Measurements from ENCODE around the gene ROPN1B. TPM values are rescaled to one million over a fixed set of nuclear protein-coding genes. Genes with fewer than 3 reads are reported as not detected.

Gene ROPN1B
- total and polyA plus RNA-seq, 2 donors: 0.21 TPM; not detected in 1

GRCh38 chr3:126022741-126023359 is 53.9 kb downstream of the ROPN1B start:
- Histone ChIP-seq H3K27ac (ENCODE audit: low read depth in 1 of 2, low read length in 1 of 2) (no peak overlapping the region), H3K4me3 (ENCODE audit: low read length in 2 of 2) (no peak overlapping the region), H3K27me3 (ENCODE audit: control insufficient read depth in 2 of 2, insufficient read depth in 1 of 2, low read length in 1 of 2) (no peaks in the 10 kb centered on the region), H3K36me3 (ENCODE audit: control insufficient read depth in 2 of 2, insufficient read depth in 2 of 2, low read length in 1 of 2) (peaks cover 31 to 68% of the 10 kb centered on the region in 2 donors), H3K9me3 (ENCODE audit: control insufficient read depth in 2 of 2, insufficient read depth in 1 of 2, low read length in 1 of 2) (peaks cover under 1 to 1% of the 10 kb centered on the region in 2 donors), H3K4me1 (ENCODE audit: control insufficient read depth in 2 of 2, insufficient read depth in 2 of 2, low read length in 2 of 2) (peaks cover 0 to 2% of the 10 kb centered on the region in 2 donors)
- 92% methylated on average over 10 of the region's 10 CpGs for WGBS
- DNase-seq (ENCODE audit: low read depth in 6 of 9, low spot score in 9 of 9): no peak

DNA sequence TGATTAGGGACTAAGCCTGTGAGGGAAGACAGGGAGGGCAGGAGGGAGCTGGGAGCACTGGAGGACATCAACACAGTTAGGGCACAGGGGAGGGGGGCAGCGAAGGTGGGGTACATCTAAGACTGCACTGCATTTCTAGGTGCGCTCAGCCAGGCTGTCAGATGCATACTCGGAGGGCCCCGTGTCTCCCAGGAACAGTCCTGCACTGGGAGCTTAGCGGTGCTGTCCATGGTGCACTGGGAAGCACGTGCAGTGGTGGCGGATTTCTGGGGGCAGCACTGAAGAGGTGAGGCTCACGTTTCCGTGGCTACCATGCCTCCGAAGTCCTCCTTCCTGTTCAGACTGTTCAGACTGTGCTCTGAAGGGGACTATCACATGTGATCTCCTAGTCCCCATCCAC is 54.4 kb downstream of the ROPN1B start:
- peaks cover 36 to 69% of the 10 kb centered on the region in 2 donors for H3K36me3 ChIP-seq (ENCODE audit: control insufficient read depth in 2 of 2, insufficient read depth in 2 of 2, low read length in 1 of 2)

GRCh38 chr3:126024049-126024854 is 55.3 kb downstream of the ROPN1B start:
- Histone ChIP-seq H3K4me3 (ENCODE audit: low read length in 2 of 2) (no peak overlapping the region), H3K27ac (ENCODE audit: low read depth in 1 of 2, low read length in 1 of 2) (no peak overlapping the region), H3K27me3 (ENCODE audit: control insufficient read depth in 2 of 2, insufficient read depth in 1 of 2, low read length in 1 of 2) (no peaks in the 10 kb centered on the region), H3K9me3 (ENCODE audit: control insufficient read depth in 2 of 2, insufficient read depth in 1 of 2, low read length in 1 of 2) (peaks cover 5 to 10% of the 10 kb centered on the region in 2 donors), H3K4me1 (ENCODE audit: control insufficient read depth in 2 of 2, insufficient read depth in 2 of 2, low read length in 2 of 2) (peaks cover 0 to 2% of the 10 kb centered on the region in 2 donors), H3K36me3 (ENCODE audit: control insufficient read depth in 2 of 2, insufficient read depth in 2 of 2, low read length in 1 of 2) (peaks cover 36 to 77% of the 10 kb centered on the region in 2 donors)
- 97% methylated on average over 9 of the region's 9 CpGs for WGBS
- DNase-seq (ENCODE audit: low read depth in 6 of 9, low spot score in 9 of 9): no peak

More for the DNA sequence above, 54.4 kb downstream of the ROPN1B start:
- WGBS: 94% methylated on average over 10 of the region's 10 CpGs
- H3K27ac ChIP-seq (ENCODE audit: low read depth in 1 of 2, low read length in 1 of 2): no peak overlapping the region
- H3K4me1 ChIP-seq (ENCODE audit: control insufficient read depth in 2 of 2, insufficient read depth in 2 of 2, low read length in 2 of 2): peaks cover 0 to 2% of the 10 kb centered on the region in 2 donors
- H3K27me3 ChIP-seq (ENCODE audit: control insufficient read depth in 2 of 2, insufficient read depth in 1 of 2, low read length in 1 of 2): no peaks in the 10 kb centered on the region
- H3K4me3 ChIP-seq (ENCODE audit: low read length in 2 of 2): no peak overlapping the region
- H3K9me3 ChIP-seq (ENCODE audit: control insufficient read depth in 2 of 2, insufficient read depth in 1 of 2, low read length in 1 of 2): peaks cover 3 to 6% of the 10 kb centered on the region in 2 donors
- DNase-seq (ENCODE audit: low read depth in 6 of 9, low spot score in 9 of 9): no peak

DNA sequence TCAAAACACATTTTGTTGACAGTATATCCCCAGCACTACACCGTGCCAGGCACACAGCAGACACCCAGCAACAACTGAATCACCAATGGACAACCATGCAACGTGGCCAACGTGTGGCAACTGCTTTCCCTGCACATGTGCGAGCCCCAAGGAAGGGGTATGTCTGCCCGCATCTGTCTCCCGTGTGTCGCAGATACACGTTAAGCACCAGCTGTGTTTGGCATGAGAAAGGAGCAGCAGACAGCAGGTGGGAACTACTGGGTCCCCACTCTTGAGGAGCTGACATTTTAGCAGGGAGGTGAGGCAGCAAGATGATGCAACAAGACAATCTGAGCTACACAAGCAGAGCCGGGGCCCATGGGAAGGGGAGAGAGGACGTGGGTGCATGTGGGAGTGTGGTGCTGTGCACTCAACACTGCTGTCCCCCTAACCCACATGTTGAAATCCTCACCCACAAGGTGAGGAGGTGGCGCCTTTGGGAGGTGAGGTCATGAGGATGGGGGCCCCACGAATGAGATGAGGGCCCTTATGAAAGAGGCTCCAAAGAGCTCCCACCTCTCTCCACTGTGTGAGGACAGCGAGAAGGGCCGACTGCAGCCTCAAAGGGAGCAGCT is 56.2 kb downstream of the ROPN1B start:
- Histone ChIP-seq H3K27ac (ENCODE audit: low read depth in 1 of 2, low read length in 1 of 2) (no peak overlapping the region), H3K9me3 (ENCODE audit: control insufficient read depth in 2 of 2, insufficient read depth in 1 of 2, low read length in 1 of 2) (peaks cover 5 to 10% of the 10 kb centered on the region in 2 donors), H3K4me3 (ENCODE audit: low read length in 2 of 2) (no peak overlapping the region), H3K36me3 (ENCODE audit: control insufficient read depth in 2 of 2, insufficient read depth in 2 of 2, low read length in 1 of 2) (peaks cover 36 to 70% of the 10 kb centered on the region in 2 donors), H3K4me1 (ENCODE audit: control insufficient read depth in 2 of 2, insufficient read depth in 2 of 2, low read length in 2 of 2) (peaks cover 0 to 2% of the 10 kb centered on the region in 2 donors), H3K27me3 (ENCODE audit: control insufficient read depth in 2 of 2, insufficient read depth in 1 of 2, low read length in 1 of 2) (no peaks in the 10 kb centered on the region)
- 95% methylated on average over 14 of the region's 14 CpGs for WGBS
- DNase-seq (ENCODE audit: low read depth in 6 of 9, low spot score in 9 of 9): no peak

DNA sequence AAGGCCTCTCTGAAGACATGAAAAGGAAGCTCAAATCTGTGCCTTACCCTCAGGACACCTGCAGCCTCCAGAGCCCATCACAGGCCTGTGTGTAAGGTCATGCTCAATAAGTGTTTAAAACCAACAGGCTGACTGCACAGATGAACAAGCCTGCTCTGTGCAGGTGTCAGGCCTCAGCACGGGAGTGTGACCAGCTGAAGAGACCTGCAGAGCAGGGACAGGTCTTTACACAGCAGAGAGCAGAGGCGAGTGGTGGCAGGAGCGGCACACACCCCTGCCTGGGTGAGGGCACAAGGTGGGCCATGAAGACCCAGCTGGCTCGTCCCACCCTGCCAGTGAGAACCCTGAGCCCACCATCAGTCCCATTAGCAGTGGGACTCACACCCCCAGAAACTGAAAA is 56.9 kb downstream of the ROPN1B start:
- Histone ChIP-seq H3K36me3 (ENCODE audit: control insufficient read depth in 2 of 2, insufficient read depth in 2 of 2, low read length in 1 of 2) (peaks cover 36 to 69% of the 10 kb centered on the region in 2 donors), H3K4me3 (ENCODE audit: low read length in 2 of 2) (no peak overlapping the region), H3K27ac (ENCODE audit: low read depth in 1 of 2, low read length in 1 of 2) (no peak overlapping the region), H3K9me3 (ENCODE audit: control insufficient read depth in 2 of 2, insufficient read depth in 1 of 2, low read length in 1 of 2) (peaks cover 5 to 10% of the 10 kb centered on the region in 2 donors), H3K27me3 (ENCODE audit: control insufficient read depth in 2 of 2, insufficient read depth in 1 of 2, low read length in 1 of 2) (no peaks in the 10 kb centered on the region), H3K4me1 (ENCODE audit: control insufficient read depth in 2 of 2, insufficient read depth in 2 of 2, low read length in 2 of 2) (peaks cover 0 to 2% of the 10 kb centered on the region in 2 donors)
- no peak for DNase-seq (ENCODE audit: low read depth in 6 of 9, low spot score in 9 of 9)
- 91% methylated on average over 4 of the region's 4 CpGs for WGBS

DNA sequence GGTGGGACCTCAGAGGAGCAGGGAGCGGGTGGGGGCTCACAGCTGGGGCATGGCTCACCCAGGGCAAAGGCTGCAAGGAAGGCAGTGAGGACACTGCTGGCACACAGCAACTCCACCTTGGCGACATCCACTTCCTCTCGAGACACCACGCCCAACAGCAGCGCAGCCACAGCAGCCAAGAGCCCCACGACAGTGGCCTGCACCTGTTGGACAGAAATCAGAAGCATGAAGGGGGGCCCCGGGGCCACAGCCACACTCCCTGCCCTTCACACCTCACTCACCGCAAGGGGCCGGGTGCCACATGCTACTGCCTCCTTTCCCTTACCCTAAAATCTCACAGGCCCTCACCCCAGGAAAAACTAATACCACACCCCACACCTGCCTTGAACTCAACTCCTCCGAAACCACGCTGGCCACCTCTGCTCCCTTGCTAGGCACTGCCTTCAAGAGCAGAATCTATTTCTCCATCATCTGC is 57.3 kb downstream of the ROPN1B start:
- peaks cover 36 to 67% of the 10 kb centered on the region in 2 donors for H3K36me3 ChIP-seq (ENCODE audit: control insufficient read depth in 2 of 2, insufficient read depth in 2 of 2, low read length in 1 of 2)
- no peaks in the 10 kb centered on the region for H3K27me3 ChIP-seq (ENCODE audit: control insufficient read depth in 2 of 2, insufficient read depth in 1 of 2, low read length in 1 of 2)
- H3K4me1 ChIP-seq (ENCODE audit: control insufficient read depth in 2 of 2, insufficient read depth in 2 of 2, low read length in 2 of 2): peaks cover 0 to 2% of the 10 kb centered on the region in 2 donors
- no peak overlapping the region for H3K27ac ChIP-seq (ENCODE audit: low read depth in 1 of 2, low read length in 1 of 2)
- H3K9me3 ChIP-seq (ENCODE audit: control insufficient read depth in 2 of 2, insufficient read depth in 1 of 2, low read length in 1 of 2): peaks cover 5 to 10% of the 10 kb centered on the region in 2 donors
- H3K4me3 ChIP-seq (ENCODE audit: low read length in 2 of 2): no peak overlapping the region
- WGBS: 88% methylated on average over 11 of the region's 11 CpGs
- no peak for DNase-seq (ENCODE audit: low read depth in 6 of 9, low spot score in 9 of 9)

DNA sequence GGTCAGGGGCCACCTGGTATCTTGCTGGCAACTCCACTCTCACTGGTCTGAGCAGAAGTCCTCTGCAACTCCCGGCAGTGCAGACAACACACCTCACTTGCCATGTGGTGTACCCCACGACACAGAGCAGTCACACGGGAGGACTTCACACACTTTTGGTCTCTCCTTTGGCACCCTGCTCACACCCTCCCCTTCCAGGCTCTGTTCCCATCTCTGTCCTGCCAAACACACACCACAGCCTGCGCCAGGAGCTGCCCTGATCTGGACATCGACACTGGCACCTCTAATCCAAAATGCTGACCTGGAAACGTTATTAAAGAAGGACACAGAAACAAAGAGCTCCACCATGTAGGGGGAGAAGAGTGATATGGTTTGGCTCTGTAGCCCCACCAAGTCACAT is 57.8 kb downstream of the ROPN1B start:
- peaks cover 5 to 10% of the 10 kb centered on the region in 2 donors for H3K9me3 ChIP-seq (ENCODE audit: control insufficient read depth in 2 of 2, insufficient read depth in 1 of 2, low read length in 1 of 2)
- peaks cover 36 to 63% of the 10 kb centered on the region in 2 donors for H3K36me3 ChIP-seq (ENCODE audit: control insufficient read depth in 2 of 2, insufficient read depth in 2 of 2, low read length in 1 of 2)
- no peaks in the 10 kb centered on the region for H3K27me3 ChIP-seq (ENCODE audit: control insufficient read depth in 2 of 2, insufficient read depth in 1 of 2, low read length in 1 of 2)
- no peak overlapping the region for H3K27ac ChIP-seq (ENCODE audit: low read depth in 1 of 2, low read length in 1 of 2)
- H3K4me3 ChIP-seq (ENCODE audit: low read length in 2 of 2): no peak overlapping the region
- 89% methylated on average over 6 of the region's 6 CpGs for WGBS
- DNase-seq (ENCODE audit: low read depth in 6 of 9, low spot score in 9 of 9): no peak
- H3K4me1 ChIP-seq (ENCODE audit: control insufficient read depth in 2 of 2, insufficient read depth in 2 of 2, low read length in 2 of 2): peaks cover 0 to 2% of the 10 kb centered on the region in 2 donors

GRCh38 chr3:126028096-126028495 is 59.1 kb downstream of the ROPN1B start:
- WGBS: 98% methylated on average over 4 of the region's 4 CpGs
- Histone ChIP-seq H3K36me3 (ENCODE audit: control insufficient read depth in 2 of 2, insufficient read depth in 2 of 2, low read length in 1 of 2) (peaks cover 33 to 52% of the 10 kb centered on the region in 2 donors), H3K4me1 (ENCODE audit: control insufficient read depth in 2 of 2, insufficient read depth in 2 of 2, low read length in 2 of 2) (peaks cover 0 to 2% of the 10 kb centered on the region in 2 donors), H3K27ac (ENCODE audit: low read depth in 1 of 2, low read length in 1 of 2) (no peak overlapping the region), H3K9me3 (ENCODE audit: control insufficient read depth in 2 of 2, insufficient read depth in 1 of 2, low read length in 1 of 2) (peaks cover 5 to 10% of the 10 kb centered on the region in 2 donors), H3K4me3 (ENCODE audit: low read length in 2 of 2) (no peak overlapping the region), H3K27me3 (ENCODE audit: control insufficient read depth in 2 of 2, insufficient read depth in 1 of 2, low read length in 1 of 2) (no peaks in the 10 kb centered on the region)
- DNase-seq (ENCODE audit: low read depth in 6 of 9, low spot score in 9 of 9): no peak

- Histone ChIP-seq H3K27me3 (ENCODE audit: control insufficient read depth in 2 of 2, insufficient read depth in 1 of 2, low read length in 1 of 2) (no peaks in the 10 kb centered on the region), H3K36me3 (ENCODE audit: control insufficient read depth in 2 of 2, insufficient read depth in 2 of 2, low read length in 1 of 2) (peaks cover 27 to 44% of the 10 kb centered on the region in 2 donors), H3K4me3 (ENCODE audit: low read length in 2 of 2) (no peak overlapping the region), H3K9me3 (ENCODE audit: control insufficient read depth in 2 of 2, insufficient read depth in 1 of 2, low read length in 1 of 2) (peaks cover 5 to 10% of the 10 kb centered on the region in 2 donors), H3K27ac (ENCODE audit: low read depth in 1 of 2, low read length in 1 of 2) (no peak overlapping the region), H3K4me1 (ENCODE audit: control insufficient read depth in 2 of 2, insufficient read depth in 2 of 2, low read length in 2 of 2) (peaks cover 3% of the 10 kb centered on the region in 2 donors)
- DNase-seq (ENCODE audit: low read depth in 6 of 9, low spot score in 9 of 9): no peak
Measured at GRCh38 chr3:126029241-126029640, 60.3 kb downstream of the ROPN1B start.

Measured in thymus (tissue), 11 donors.